GM19023 (cell line): ENCODE measurements around the gene SYNPR.

Experiments used
- ATAC-seq: cut with Tn5 transposase; IDR thresholded peaks from one replicate; pipeline ENCODE4 v1.9.1; 2021; ENCODE audit warnings: mild to moderate bottlenecking, moderate library complexity; ENCODE audit not compliant: unreplicated experiment

Gene SYNPR

GRCh38 chr3:63528325-63529000 lies 250.4 kb downstream of the SYNPR start:
- no peak for ATAC-seq

DNA sequence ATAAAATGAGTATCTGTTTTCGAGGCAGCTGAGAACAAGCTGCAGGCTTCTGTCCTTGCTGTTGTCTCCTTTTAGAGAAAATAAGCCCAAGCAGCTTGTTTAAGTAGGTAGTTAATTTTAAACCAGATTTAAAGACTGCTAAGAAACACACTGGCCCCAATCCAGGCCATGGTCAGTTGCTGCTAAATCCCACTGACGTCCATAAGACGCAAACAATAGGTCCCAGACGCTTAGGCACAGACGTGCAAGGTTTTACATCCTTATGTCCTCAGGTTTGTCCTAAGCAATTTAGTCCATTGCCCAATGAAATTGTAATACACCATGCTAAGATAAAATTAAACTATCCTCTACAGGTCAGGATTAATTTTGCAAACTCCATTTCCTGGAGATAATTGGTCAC lies 254.4 kb downstream of the SYNPR start:
- no peak for ATAC-seq

GRCh38 chr3:63538919-63539318 lies 260.8 kb downstream of the SYNPR start:
- no peak for ATAC-seq

GRCh38 chr3:63555767-63556166 lies 277.7 kb downstream of the SYNPR start:
- no peak for ATAC-seq

DNA sequence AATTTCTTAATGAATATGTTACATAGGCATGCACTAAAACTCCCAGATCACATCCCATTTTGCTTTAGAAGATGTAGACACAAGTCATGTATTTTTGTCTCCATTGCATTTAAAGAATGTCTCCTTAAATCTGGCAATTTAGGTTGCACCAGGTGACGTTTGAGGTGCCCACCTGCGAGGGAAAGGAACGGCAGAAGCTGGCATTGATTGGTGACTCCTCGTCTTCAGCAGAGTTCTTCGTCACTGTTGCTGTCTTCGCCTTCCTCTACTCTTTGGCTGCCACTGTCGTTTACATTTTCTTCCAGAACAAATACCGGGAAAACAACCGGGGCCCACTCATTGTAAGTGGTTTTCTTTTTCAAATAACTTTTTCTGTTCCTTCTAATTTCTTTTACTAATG lies 278.3 kb downstream of the SYNPR start:
- no peak for ATAC-seq

DNA sequence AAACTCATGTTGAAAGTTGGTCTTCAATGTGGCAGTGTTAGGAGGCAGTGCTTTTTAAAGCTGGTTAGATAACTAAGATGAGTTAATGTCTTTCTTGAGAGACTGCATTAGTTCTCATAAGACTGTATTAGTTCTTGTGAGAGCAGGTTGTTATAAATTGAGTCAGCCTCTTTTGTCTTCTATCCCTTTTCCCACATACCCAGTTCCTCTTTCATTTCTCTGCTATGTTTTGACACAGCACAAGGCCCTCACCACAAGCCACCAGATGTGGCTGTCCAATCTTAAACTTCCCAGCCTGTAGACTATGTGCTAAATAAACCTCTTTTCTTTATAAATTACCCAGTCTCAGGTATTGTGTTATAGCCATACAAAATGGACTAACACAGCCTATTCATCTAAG lies 279.8 kb downstream of the SYNPR start:
- peak; percentile 72 for ATAC-seq

GRCh38 chr3:63559884-63560283 lies 281.8 kb downstream of the SYNPR start:
- no peak for ATAC-seq

- ATAC-seq, result no peak
Observed at GRCh38 chr3:63561879-63562278, 283.8 kb downstream of the SYNPR start.

GRCh38 chr3:63562323-63562722 lies 284.2 kb downstream of the SYNPR start:
- no peak for ATAC-seq

DNA sequence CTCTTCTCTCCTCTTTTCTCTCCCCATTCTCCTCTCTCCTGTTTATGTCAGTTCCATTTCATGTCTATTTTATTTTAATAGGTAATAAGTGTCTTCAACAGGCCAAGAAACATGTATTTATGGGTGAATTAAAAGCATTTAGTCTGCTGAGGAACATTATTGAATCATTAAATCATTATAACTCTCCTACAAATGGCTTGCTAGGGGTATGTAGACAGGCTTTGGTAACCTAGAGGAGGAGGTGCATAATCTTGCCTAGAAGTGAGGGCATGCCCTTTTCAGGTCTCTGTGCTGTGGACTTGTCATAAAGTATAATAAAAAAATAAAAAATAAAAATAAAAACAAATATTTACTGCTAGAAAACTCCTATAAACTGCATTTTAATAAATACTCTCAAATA lies 285.5 kb downstream of the SYNPR start:
- ATAC-seq, result no peak

DNA sequence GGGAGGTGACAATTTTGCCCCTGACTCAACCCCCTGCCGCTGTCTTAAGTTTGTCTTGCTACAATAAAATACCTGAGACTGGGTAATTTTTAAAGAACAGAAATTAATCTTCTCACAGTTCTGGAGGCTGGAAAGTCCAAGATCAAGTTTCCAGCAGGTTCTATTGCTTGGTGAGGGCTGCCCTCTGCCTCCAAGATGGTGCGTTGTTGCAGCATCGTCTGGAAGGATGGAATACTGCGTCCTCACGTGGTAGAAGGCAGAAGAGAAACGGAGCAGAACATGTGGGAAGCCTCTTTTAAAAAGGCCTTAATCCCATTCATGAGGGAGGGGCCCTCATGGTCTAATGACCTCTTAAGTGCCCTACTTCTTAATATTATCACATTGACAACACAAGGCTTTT lies 287.1 kb downstream of the SYNPR start:
- ATAC-seq, result no peak

DNA sequence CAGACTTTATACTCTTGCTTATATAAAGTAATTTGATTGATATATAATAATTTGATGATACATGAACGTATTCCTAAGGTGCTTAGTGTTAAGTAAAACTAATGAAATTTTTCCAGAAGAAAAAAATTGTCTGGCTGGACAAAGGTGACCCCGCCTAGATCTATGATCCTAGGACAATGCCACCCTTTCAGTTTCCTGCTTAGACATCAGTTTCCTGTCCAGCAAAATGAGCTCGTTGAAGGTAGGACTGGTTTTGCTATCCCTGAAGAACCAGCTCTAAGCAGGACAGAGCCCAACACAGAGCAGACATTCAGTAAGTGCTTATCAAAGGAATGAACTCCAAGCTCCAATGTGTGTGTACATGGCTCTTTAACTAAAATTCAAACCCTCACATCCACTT lies 293.6 kb downstream of the SYNPR start:
- no peak for ATAC-seq

DNA sequence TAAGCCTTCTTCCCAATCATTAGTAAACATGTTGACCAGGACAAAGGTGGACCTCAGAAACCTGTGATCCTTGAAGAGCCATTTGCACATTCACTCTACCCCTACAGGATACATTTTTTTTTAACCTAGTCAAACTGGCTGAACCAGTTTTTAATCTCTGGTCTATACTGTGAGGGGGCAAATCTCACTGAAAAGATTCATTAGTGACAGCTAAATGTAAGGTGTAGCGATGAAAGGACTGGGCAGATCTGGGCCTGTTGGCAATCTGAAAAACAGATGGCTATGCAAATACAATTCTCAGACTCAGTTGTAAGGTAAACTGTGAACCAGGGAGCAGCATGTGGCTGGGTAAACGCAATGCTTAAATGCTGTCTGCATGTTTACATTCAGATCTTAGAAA lies 298.7 kb downstream of the SYNPR start:
- no peak for ATAC-seq

DNA sequence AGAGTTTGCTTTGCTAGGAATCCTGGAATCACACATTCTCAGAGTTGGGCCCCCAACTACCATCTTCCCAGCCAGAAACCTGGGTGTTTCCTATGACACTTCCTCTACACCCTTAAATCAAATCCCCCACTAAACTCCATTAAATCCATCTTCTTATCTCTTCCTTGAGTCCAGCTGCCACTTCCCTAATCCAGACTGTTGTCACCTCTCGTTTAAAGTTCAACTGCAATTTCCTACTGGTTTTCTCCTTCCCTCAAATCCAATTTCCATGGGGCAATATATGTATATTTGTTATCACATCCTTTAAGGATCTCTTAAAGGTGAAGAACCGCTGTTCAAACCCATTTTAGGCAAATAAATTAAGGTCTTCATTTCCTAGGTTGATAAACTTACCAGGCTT lies 300.8 kb downstream of the SYNPR start:
- no peak for ATAC-seq

DNA sequence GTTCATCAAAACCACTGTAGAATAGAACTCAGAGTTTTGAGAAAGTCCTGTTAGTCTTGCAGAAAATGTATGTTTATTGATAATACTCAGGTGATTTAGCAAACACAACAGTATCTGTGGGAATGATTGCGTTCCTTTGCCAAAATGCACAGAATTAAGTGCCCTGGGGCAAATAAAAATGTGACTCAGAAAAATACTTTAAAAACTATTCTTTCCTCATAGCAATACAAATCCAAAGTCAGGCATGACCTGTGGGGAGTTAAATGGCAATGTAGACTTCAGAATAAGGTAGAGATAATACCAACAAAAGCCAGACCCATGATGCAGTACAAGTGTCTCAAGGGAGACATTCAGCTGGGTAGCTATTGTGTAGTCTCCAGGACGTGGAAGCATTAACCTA lies 302.0 kb downstream of the SYNPR start:
- no peak for ATAC-seq

- ATAC-seq, result no peak
Observed at GRCh38 chr3:63582943-63583500, 304.9 kb downstream of the SYNPR start.

DNA sequence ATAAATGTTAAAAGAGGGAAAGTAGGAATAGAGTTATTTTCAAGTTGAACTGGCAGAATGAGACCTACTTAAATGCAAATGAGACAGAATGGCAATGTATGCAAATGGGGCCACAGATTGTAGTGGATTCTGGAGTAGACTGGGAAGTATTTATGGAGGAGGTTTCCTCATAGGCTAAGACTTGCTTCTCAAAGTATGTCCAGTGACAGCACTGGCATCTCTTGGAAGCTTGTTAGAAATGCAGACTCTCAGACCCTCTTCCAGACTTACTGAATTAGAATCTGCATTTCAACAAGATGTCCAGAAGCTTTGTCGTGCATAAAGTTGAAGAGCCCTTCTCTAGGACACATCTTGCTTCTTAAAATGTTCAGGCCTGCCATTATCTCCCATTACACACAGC lies 306.6 kb downstream of the SYNPR start:
- ATAC-seq, result no peak

DNA sequence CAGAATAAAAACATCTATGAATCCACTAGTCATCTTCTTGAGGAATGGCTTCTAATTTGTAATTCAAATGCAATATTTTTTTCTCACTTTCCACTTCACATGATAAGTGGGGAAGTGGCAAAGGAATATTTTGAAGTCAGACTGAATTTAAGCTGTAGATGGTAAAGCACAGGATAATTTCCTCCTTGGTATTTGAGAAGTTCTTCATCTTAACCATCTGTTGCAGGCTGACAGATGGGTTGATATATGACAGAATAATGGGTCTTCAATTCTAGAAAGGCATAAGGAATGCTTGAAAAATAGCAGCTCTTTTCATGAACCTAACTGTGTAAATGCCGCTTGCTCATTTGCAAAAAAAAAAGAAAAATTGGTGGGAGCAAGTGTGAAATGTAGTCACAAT lies 307.8 kb downstream of the SYNPR start:
- ATAC-seq, result no peak

GRCh38 chr3:63588895-63589294 lies 310.8 kb downstream of the SYNPR start:
- ATAC-seq, result no peak

DNA sequence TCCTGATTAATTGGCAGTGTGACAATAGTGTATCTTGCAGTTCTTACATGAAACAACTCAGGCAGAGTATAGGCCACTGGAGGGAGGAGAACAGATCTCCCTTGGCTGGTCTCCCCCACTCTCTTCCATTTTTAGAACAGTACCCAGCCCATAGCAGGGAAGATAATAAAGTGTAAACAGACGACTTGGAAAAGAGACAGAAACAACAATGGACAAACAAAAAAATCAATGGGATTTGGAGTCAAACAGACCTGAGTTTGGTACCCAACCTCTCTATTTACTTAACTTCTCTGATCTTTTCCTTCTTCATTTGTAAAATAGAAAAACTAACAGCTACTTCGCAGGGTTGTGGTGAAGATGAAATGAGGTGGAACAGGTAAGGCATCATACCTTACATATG lies 315.7 kb downstream of the SYNPR start:
- no peak for ATAC-seq

GRCh38 chr3:63595221-63595620 lies 317.1 kb downstream of the SYNPR start:
- no peak for ATAC-seq

DNA sequence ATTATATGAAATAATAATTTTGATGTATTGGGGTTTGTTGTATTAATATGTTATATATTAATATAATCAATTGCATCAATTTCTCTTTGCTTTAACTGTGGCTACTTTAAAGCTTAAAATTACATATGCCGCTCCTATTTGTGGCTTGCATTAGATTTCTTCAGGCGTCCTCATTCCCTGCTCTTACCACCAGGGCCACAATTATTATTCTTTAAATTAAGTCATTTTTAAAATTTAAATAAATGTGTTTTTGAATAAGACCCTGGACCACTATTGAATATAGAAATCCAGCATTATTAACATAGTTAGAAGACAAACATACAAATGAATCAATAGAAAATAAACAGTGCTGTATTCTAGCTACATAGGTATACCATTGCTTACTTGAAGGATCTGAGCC lies 318.9 kb downstream of the SYNPR start:
- no peak for ATAC-seq

GRCh38 chr3:63607716-63608115 lies 329.6 kb downstream of the SYNPR start:
- ATAC-seq, result no peak
